Measurements from ENCODE around the gene SLC38A4. TPM values are rescaled to one million over a fixed set of nuclear protein-coding genes. Genes with fewer than 3 reads are reported as not detected.

SLC38A4 gene
- total and polyA plus RNA-seq, 2 of the 8 experiments (the other 6 are each of a cell fraction or from before 2014, with no cell fraction given) = 6.7 to 15.4 TPM

DNA sequence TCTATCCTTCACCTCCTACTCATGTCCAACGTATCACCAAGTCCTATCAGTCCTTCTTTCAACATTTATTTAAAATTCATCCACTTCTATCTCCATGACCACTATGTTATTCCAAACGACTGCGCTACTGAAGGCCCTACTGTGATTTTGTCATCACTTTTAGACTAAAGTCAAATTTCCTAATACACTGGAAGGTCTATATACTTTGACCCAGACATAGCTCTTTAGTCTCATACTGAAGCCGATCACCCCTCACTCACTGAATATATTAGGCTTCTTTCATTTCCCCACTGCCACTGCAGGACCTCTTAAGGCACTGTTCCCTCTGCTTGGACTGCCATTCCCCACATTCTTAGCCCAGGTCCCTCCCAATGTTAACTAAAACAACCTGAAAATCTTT, 25.6 kb downstream of the SLC38A4 start:
- H3K79me2 ChIP-seq (ENCODE audit: control insufficient read depth in 1 of 2, insufficient read depth in 2 of 2, low read length in 2 of 2) = no peaks in the 10 kb centered on the region
- no peak overlapping the region for H3K9ac ChIP-seq (replicated peaks in 1 of 4; ENCODE audit: extremely low read depth in 1 of 4, low read depth in 3 of 4, low read length in 3 of 4)
- FAIRE-seq (no peak), DNase-seq (ENCODE audit: low read depth in 1 of 2, low spot score in 2 of 2) (no peak)
- H3K23me2 ChIP-seq (ENCODE audit: low read depth, low read length) = no peaks in the 10 kb centered on the region; the same call in 1 of the 2 replicates
- no peak overlapping the region for H3K56ac ChIP-seq (replicated peaks; ENCODE audit: insufficient read length, low read depth, low read length)
- H2BK120ac ChIP-seq (replicated peaks; ENCODE audit: low read depth, low read length) = no peak overlapping the region
- no peak overlapping the region for H3K4me2 ChIP-seq (ENCODE audit: insufficient read depth in 1 of 2, low read depth in 2 of 2, low read length in 2 of 2)
- no peaks in the 10 kb centered on the region for H4K20me1 ChIP-seq (replicated peaks in 1 of 2; ENCODE audit: control insufficient read depth in 1 of 2, insufficient read depth in 2 of 2, low read length in 2 of 2)
- H4K8ac ChIP-seq (ENCODE audit: extremely low read depth, insufficient read depth, low read length) = no peak overlapping the region
- no peak overlapping the region for H3K18ac ChIP-seq (ENCODE audit: extremely low read depth, low read length)
- no peak overlapping the region for H4K91ac ChIP-seq (replicated peaks; ENCODE audit: insufficient read length, low read length)
- no peak overlapping the region for H2BK20ac ChIP-seq (ENCODE audit: low read length)
- H3K79me1 ChIP-seq (ENCODE audit: low read depth, low read length) = no peaks in the 10 kb centered on the region
- no peaks in the 10 kb centered on the region for H3K9me3 ChIP-seq (ENCODE audit: insufficient read depth in 2 of 2, low read depth in 1 of 2, low read length in 1 of 2)
- no peak overlapping the region for H2AK5ac ChIP-seq (ENCODE audit: low read depth, low read length)
- no peak overlapping the region for H2BK5ac ChIP-seq (ENCODE audit: low read depth, low read length)
- no peak overlapping the region for H3K4ac ChIP-seq (replicated peaks; ENCODE audit: insufficient read length, low read depth, low read length)
- H3K27ac ChIP-seq (ENCODE audit: low read depth, low read length) = no peak overlapping the region
- no peak overlapping the region for H2BK12ac ChIP-seq (ENCODE audit: low read depth, low read length)
- ChIA-PET CTCF (ENCODE audit: partially characterized antibody) (interaction anchor here (2.5 kb wide), 1 partner anchor 12 kb away, joined by 7 read pairs; no protein-coding TSS in a partner anchor), POLR2A (ENCODE audit: partially characterized antibody) (no interaction called here)
- H2AFZ ChIP-seq (ENCODE audit: low read length) = no peak overlapping the region
- no peak overlapping the region for H3K14ac ChIP-seq (ENCODE audit: insufficient read length)
- H2BK15ac ChIP-seq (ENCODE audit: low read length) = no peak overlapping the region
- H3K27me3 ChIP-seq (replicated peaks in 1 of 4; ENCODE audit: control insufficient read depth in 3 of 4, extremely low read depth in 1 of 4, insufficient read depth in 3 of 4, low read length in 3 of 4) = no peaks in the 10 kb centered on the region
- H3K4me1 ChIP-seq (replicated peaks in 1 of 4; ENCODE audit: control insufficient read depth in 3 of 4, insufficient read depth in 4 of 4, low read length in 3 of 4) = no peaks in the 10 kb centered on the region
- no peak overlapping the region for H4K5ac ChIP-seq (ENCODE audit: insufficient read length, low read depth, low read length)
- no peaks in the 10 kb centered on the region for H3K36me3 ChIP-seq (ENCODE audit: control insufficient read depth in 2 of 4, insufficient read depth in 4 of 4, low read length in 3 of 4)
- 82 to 100% methylated on average over 1 to 4 of the region's 4 CpGs for WGBS, 2 experiments (ENCODE audit: extremely low coverage in 1 of 2, insufficient coverage in 1 of 2, insufficient read length in 1 of 2, insufficient replicate concordance in 2 of 2, low coverage in 1 of 2, low lambda C conversion rate in 2 of 2, missing lambda C conversion rate in 1 of 2)
- H3K23ac ChIP-seq (ENCODE audit: insufficient read length) = no peak overlapping the region
- H3K4me3 ChIP-seq (ENCODE audit: extremely low read depth in 1 of 4, insufficient read depth in 2 of 4, low read depth in 3 of 4, low read length in 4 of 4) = no peak overlapping the region
- TF ChIP-seq RNF2 (IDR thresholded peaks at IDR 0.05; ENCODE audit: borderline replicate concordance, low read depth, low read length, missing control alignments, poor library complexity, severe bottlenecking) = no peak
- TF ChIP-seq RXRA (IDR thresholded peaks at IDR 0.05; ENCODE audit: insufficient read depth, low read depth, low read length) = no peak
- no peak for TF ChIP-seq TAF7 (optimal IDR thresholded peaks at IDR 0.05; ENCODE audit: borderline replicate concordance, low read depth, low read length)
- no peak for TF ChIP-seq BCL11A (IDR thresholded peaks at IDR 0.05; ENCODE audit: low read depth in 2 of 2, low read length in 2 of 2)
- no peak for TF ChIP-seq KDM4A (IDR thresholded peaks at IDR 0.05; ENCODE audit: low read depth, low read length, severe bottlenecking)
